Keratinocyte (primary cell): Measurements from ENCODE around the gene BRK1. TPM values are rescaled to one million over a fixed set of nuclear protein-coding genes. Genes with fewer than 3 reads are reported as not detected.
A peak's percentile ranks its signal among the peaks of the same experiment; 100 is the strongest.

Source experiments
- DNase-seq: peaks from one replicate; pipeline ENCODE4 v3.0.0-alpha.2; 2011; ENCODE audit warnings: low read depth, missing footprints, low spot score
- FAIRE-seq: peaks from 2 replicates; lab custom pipeline; 2011; peaks lifted over from hg19 to GRCh38; lab: Jason Lieb, UNC
- H2AFZ ChIP-seq: 2 replicates; pipeline ENCODE4 v1.6.0; 2012; ENCODE audit warnings: low read length, control low read depth, inconsistent platforms; ENCODE audit not compliant: control insufficient read depth
- H3K27ac ChIP-seq: 2 replicates; pipeline ENCODE4 v1.5.1; 2011; ENCODE audit warnings: low read length; ENCODE audit not compliant: control insufficient read depth, insufficient read depth
- H3K27me3 ChIP-seq: 3 replicates; pipeline ENCODE4 v1.6.0; 2011; ENCODE audit warnings: low read length; ENCODE audit not compliant: control insufficient read depth, insufficient read depth; ENCODE audit errors: extremely low read depth
- H3K36me3 ChIP-seq, 2 experiments: 2 replicates in 1 of 2; 3 replicates in 1 of 2; pipeline ENCODE4 v1.5.1; 2011; ENCODE audit warnings: low read length in 2 of 2, mild to moderate bottlenecking in 1 of 2; ENCODE audit not compliant: control insufficient read depth in 2 of 2, insufficient read depth in 2 of 2; ENCODE audit errors: extremely low read depth in 1 of 2
- H3K4me1 ChIP-seq: 3 replicates; pipeline ENCODE4 v1.5.1; 2011; ENCODE audit warnings: low read length; ENCODE audit not compliant: control insufficient read depth, insufficient read depth; ENCODE audit errors: extremely low read depth
- H3K4me2 ChIP-seq: 3 replicates; pipeline ENCODE4 v1.6.0; 2011; ENCODE audit warnings: low read depth, low read length; ENCODE audit not compliant: control insufficient read depth, insufficient read depth; ENCODE audit errors: extremely low read depth
- H3K4me3 ChIP-seq, 3 experiments: fragments of 200-600 bp in 1 of 3; sonication (generic) in 1 of 3; 2 replicates in 2 of 3; 3 replicates in 1 of 3; pipeline ENCODE4 v1.5.1; 2011 to 2016; ENCODE audit warnings: low read length in 3 of 3, mild to moderate bottlenecking in 3 of 3, control low read depth in 2 of 3, inconsistent platforms in 1 of 3, low read depth in 1 of 3, mixed read lengths in 1 of 3, mixed run types in 1 of 3, moderate library complexity in 1 of 3; ENCODE audit not compliant: control insufficient read depth in 2 of 3, insufficient read depth in 2 of 3; ENCODE audit errors: extremely low read depth in 1 of 3
- H3K79me2 ChIP-seq: 2 replicates; pipeline ENCODE4 v1.6.0; 2012; ENCODE audit warnings: low read length; ENCODE audit not compliant: control insufficient read depth, insufficient read depth
- H3K9ac ChIP-seq: 3 replicates; pipeline ENCODE4 v1.6.0; 2011; ENCODE audit warnings: low read length; ENCODE audit not compliant: control insufficient read depth, insufficient read depth; ENCODE audit errors: extremely low read depth
- H3K9me1 ChIP-seq: 3 replicates; pipeline ENCODE4 v1.6.0; 2011; ENCODE audit warnings: low read length; ENCODE audit not compliant: control insufficient read depth, insufficient read depth; ENCODE audit errors: extremely low read depth
- H3K9me3 ChIP-seq: 2 replicates; pipeline ENCODE4 v1.5.1; 2012; ENCODE audit warnings: low read depth, low read length; ENCODE audit not compliant: control insufficient read depth
- H4K20me1 ChIP-seq: 3 replicates; pipeline ENCODE4 v1.6.0; 2011; ENCODE audit warnings: low read length; ENCODE audit not compliant: control insufficient read depth, insufficient read depth; ENCODE audit errors: extremely low read depth
- CTCF ChIP-seq, 3 experiments: IDR thresholded peaks in 1 of 3; conservative IDR thresholded peaks in 1 of 3; optimal IDR thresholded peaks in 1 of 3; 2 replicates in 2 of 3; 3 replicates in 1 of 3; pipeline versions ENCODE3 to v1.5.1; 2011; ENCODE audit warnings: low read length in 3 of 3, mild to moderate bottlenecking in 3 of 3, moderate library complexity in 2 of 3, control low read depth in 1 of 3, inconsistent platforms in 1 of 3; ENCODE audit not compliant: insufficient read depth in 2 of 3; ENCODE audit errors: extremely low read depth in 1 of 3
- EZH2 ChIP-seq: IDR thresholded peaks from one replicate; pipeline ENCODE4 v1.6.1; 2012; ENCODE audit warnings: inconsistent platforms, mild to moderate bottlenecking, low read length, moderate library complexity
- dilution Hi-C: fragments of 300-500 bp; cut with MboI; formaldehyde crosslinking; loops from one replicate; pipeline ENCODE4 v1.7.0; 2020; ENCODE audit warnings: low sequenced_read_pairs; ENCODE audit not compliant: extremely low pct_ligation_motif_present
- polyA plus RNA-seq, 5 experiments: library from polyadenylated mRNA; depleted of rRNA in 3 of 5; stranded (reverse) in 3 of 5; stranded (forward) in 1 of 5; unstranded in 1 of 5; fragments of >200 nt; gene quantifications; 1 replicate in 1 of 5; 2 replicates in 3 of 5; 3 replicates in 1 of 5; pipeline versions ENCODE4 v1.2.1 to v1.2.3, GENCODE V29; 2011 to 2012; ENCODE audit warnings: missing spikeins in 2 of 5, low read depth in 1 of 5, low replicate concordance in 1 of 5

The BRK1 gene
- polyA plus RNA-seq, 1 donor (not counting 4 experiments of a cell fraction or from before 2014, with no cell fraction given) = 295 TPM

- dilution Hi-C loops = no loop called here
- Histone ChIP-seq H3K27me3 (no peaks in the 10 kb centered on the region), H3K4me1 (peaks cover 22% of the 10 kb centered on the region), H3K9me1 (no peaks in the 10 kb centered on the region), H3K36me3 (peaks cover 0 to 5% of the 10 kb centered on the region in 2 experiments), H3K79me2 (peaks cover 53% of the 10 kb centered on the region), H3K9ac (peak overlapping the region; percentile 85), H2AFZ (no peak overlapping the region), H3K4me2 (peak overlapping the region; percentile 62), H4K20me1 (peaks cover 2% of the 10 kb centered on the region), H3K9me3 (no peaks in the 10 kb centered on the region), H3K27ac (peak overlapping the region; percentile 80), H3K4me3 (peak overlapping the region; percentile 75 to 90 (median 81))
- no peak for DNase-seq
- no peak for FAIRE-seq
- TF ChIP-seq EZH2 (no peak), CTCF (optimal IDR thresholded peaks at IDR 0.05 in 1 of 3, IDR thresholded peaks at IDR 0.05 in 1 of 3, conservative IDR thresholded peaks at IDR 0.05 in 1 of 3; ENCODE audit: extremely low read depth in 1 of 3, insufficient read depth in 2 of 3, low read length in 3 of 3) (no peak)
Observed at GRCh38 chr3:10142707-10143560, 27.5 kb downstream of the BRK1 start.

- no peak for FAIRE-seq
- no peaks in the 10 kb centered on the region for H3K27me3 ChIP-seq
- peaks cover 22% of the 10 kb centered on the region for H3K4me1 ChIP-seq
- H3K36me3 ChIP-seq = peaks cover 0 to 17% of the 10 kb centered on the region in 2 experiments
- no peaks in the 10 kb centered on the region for H3K9me1 ChIP-seq
- no peak overlapping the region for H3K9ac ChIP-seq
- H3K4me2 ChIP-seq = no peak overlapping the region
- H3K4me3 ChIP-seq = no peak overlapping the region
- H4K20me1 ChIP-seq = peaks cover 2% of the 10 kb centered on the region
- dilution Hi-C loops = no loop called here
- peaks cover 62% of the 10 kb centered on the region for H3K79me2 ChIP-seq
- no peak for DNase-seq
- no peak for TF ChIP-seq EZH2
- no peak for TF ChIP-seq CTCF (optimal IDR thresholded peaks at IDR 0.05 in 1 of 3, IDR thresholded peaks at IDR 0.05 in 1 of 3, conservative IDR thresholded peaks at IDR 0.05 in 1 of 3; ENCODE audit: extremely low read depth in 1 of 3, insufficient read depth in 2 of 3, low read length in 3 of 3)
- no peaks in the 10 kb centered on the region for H3K9me3 ChIP-seq
- H3K27ac ChIP-seq = no peak overlapping the region
- no peak overlapping the region for H2AFZ ChIP-seq
Observed at GRCh38 chr3:10145685-10146084, 30.2 kb downstream of the BRK1 start.
